ENCODE data around the gene CKMT2.

Gene CKMT2

DNA sequence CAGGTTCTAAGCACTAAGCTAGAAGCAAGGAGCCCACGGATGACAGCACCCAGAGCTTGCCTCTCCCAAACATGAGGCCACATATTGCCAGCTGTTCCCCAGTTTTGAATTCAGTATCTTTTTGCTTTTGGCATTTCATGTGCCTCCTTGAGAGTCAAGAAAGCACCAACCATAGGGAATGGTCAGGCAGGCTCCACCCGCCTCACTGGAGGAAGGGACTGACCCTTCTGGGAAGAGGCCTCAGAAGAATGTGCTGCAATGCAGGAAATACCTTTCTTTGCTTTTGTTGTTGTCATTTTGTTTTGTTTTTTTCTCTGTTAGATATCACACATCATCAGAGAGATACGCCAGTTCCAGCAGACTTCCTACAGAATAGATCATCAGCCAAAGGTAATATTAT lies 13.7 kb upstream of the CKMT2 start:
- DNase-seq: no peak

GRCh38 chr5:81222285-81222684 lies 10.8 kb upstream of the CKMT2 start:
- no peak for DNase-seq

DNA sequence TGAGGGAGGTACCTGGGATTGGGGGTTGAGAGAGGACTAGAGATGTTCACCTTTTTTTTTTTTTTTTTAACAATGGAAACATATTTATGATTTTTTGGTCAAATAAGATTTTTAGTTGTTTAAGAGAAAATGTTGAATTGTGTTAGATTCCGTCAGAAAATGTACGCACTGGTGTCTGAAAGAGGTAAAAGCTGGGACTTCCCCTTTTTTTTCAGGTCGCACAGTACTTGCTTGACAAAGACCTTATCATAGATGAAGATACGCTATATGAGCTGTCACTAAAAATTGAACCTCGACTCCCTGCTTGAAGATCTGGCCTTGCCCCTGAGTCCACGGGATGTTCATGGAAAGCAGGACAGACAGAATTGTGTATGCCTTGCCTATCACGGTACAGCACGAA lies 7.7 kb upstream of the CKMT2 start:
- DNase-seq: no peak

- no peak for DNase-seq
These were observed 6.8 kb upstream of the CKMT2 start for GRCh38 chr5:81226286-81226685.

DNA sequence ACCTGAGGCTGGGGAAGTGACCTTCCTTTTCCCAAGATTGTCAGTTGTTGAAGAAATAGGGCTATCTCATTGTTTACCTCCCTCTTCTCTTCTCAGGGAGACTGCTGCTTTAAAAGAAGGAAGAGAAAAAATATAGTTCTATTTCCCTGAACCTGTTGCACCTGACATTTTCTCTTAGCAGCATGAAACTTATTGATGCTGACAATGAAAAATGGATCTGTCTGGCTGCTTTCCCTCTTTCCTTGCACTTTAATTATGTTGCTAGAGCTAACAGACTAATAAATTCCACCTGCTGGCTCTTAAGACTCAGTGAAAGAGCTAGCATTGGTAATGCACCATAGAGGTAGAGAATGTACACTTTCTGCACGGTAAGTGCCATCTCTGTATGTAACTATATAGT lies 6.2 kb upstream of the CKMT2 start:
- DNase-seq: no peak

DNA sequence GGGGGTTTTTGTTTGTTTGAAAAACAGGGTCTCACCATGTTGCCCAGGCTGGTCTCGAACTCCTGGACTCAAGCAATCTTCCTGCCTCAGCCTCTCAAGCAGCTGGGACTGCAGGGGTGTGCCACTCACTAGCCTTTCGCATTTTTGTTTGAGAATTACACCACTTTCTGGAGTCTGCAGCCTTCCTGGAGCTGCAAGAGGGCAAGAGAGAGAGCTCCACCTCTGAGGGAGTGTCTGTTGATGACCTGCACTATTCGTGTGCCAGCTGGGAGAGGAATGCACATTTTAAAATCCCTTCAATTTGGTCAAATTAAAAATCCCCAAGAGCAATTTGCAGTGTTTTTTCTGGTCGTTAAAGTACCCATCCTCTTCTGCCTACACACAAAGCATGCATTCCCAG lies 5.0 kb upstream of the CKMT2 start:
- DNase-seq: no peak

DNA sequence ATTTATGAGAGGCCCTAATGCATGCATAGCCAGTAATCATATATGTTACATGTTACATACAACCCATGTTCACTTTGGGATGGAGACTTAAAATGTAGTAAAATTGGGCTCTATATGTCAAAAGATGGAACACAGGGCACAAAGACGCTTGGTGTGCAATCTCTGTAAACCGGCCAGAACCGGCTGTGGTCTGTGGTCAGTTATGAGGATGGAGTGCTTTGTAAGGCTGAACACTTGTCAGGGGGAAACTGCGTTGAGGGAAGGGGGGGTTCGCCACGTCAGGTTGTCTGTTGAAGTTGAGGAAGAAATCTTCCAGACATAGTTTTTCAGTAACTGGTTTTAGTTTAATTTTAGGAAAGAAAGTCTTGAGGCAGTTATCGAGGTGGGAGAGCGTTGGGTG lies 2.7 kb upstream of the CKMT2 start:
- DNase-seq: no peak

DNA sequence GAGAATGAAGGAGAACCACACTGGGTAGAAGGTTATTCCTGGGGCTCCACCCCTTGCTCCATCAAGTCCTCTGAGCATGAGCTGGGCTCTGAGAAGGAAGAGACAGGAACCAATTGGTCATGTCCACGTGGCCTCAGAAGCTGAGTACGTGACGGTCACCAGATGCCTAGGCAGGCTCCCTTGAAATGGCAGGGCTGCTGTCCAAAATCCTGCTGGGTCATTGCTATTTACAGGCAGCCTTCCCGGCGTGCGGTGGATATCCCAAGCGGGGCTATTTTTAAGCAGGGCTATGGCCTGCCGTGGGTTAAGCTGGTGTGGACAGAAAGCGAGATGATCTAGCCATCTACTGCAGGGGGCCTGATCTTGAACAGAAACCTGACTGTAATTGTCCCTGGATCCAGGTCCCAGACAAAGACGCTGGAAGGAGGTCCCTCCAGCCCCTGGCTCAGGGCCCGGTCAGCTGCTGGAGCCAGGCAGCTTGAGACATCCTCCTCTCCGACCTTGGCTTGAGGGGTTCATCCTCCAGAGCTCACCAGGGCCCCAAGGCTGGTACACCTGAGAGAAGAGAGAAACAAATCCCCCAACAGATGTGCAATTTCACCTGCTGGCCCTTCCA lies 550 bp upstream of the CKMT2 start:
- DNase-seq: no peak

- DNase-seq: no peak
These were observed 1.2 kb downstream of the CKMT2 start for GRCh38 chr5:81234299-81234698.

DNA sequence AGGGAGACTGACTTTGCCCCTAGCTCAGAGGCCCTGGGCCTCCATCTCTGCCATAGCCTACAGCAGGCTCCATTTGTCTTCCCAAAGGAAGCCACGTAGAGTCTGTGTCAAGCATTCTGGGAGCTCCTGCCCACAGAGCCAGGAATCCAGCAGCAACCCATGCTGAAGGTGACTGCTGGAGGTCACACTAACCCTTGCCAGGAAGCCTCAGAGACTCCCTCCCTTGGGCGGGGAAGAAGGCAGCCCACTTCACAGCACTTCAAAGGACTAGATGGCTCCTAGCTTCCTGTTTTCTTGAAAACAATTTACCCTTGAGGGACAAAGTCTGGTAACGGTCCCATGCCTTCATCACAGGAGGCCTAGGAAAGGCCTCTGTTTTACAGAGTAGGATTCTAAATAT lies 1.7 kb downstream of the CKMT2 start:
- no peak for DNase-seq

DNA sequence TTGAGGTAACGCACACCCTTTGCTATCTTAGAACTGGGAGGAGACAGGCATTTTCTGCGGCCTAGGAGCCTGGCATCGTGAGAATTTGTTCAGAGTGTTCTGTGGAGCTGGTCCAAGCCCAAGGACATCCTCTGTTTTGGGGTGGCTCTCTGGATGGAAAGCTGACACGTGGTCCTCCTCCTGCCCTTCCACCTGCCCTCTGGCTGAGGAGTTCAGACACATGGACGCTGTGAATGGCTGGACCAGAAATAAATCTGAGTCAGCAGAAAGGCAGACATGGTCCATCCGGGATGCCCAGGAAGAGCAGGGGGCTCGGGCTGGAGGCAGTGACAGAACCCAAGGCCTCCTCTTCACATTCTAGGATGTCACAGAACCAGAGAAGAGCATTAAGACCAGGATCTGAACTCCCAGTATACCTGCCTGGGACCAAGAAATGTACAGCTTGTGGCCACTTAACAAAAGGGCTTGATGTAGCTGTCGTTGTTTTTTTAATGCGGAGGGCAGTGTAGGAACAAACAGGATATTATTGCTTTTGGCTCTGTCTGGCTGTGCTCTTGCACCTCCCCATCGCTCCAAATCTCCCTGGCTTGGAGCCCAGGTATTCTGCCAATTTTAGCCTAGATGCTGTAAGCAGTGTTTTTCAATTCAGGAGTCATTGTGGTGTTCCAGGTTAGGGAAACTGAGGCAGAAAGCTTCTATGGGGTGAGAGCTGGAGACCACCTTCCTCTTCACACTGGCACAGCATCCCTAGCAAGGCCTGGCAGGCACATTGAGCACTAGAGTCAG lies 2.4 kb downstream of the CKMT2 start:
- DNase-seq: no peak

- DNase-seq: no peak
These were observed 5.3 kb downstream of the CKMT2 start for GRCh38 chr5:81238460-81238859.

DNA sequence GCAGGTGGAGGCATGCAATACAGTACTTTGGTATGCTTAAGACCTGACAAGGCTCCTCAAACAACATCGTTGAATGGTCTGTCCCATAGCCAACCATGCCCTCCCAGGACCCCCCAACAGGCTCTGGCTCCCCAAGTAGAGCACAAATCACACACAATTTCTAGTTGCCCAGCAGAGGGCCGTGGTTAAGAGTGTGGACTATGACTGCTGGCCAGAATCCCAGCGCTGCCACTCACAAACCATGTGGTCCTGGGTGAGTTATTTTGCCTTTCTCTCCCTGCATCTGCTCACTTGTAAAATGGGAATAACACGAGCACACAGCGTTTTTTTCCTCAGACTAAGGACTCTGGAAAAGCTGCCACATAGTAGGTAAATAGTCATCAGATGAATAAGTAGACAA lies 6.5 kb downstream of the CKMT2 start:
- no peak for DNase-seq

DNA sequence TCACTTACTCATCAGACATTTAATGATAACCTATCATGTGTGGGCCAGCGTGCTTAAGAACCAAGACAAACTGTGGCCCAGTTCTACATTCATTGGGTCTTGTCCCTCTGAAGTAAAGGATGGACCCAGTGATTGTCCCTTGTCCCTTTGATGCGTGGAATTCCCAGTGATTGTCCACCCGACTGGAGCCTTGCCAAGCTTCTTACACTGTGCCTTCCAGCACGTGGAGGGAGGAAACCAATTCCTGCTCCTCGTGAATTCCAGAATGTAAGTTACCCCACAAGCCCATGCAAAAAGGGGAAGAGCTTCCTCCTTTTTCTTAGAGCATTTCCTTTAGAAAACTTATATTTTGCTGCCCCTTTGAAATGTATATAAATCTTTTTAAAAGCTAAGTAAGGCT lies 7.9 kb downstream of the CKMT2 start:
- no peak for DNase-seq

DNA sequence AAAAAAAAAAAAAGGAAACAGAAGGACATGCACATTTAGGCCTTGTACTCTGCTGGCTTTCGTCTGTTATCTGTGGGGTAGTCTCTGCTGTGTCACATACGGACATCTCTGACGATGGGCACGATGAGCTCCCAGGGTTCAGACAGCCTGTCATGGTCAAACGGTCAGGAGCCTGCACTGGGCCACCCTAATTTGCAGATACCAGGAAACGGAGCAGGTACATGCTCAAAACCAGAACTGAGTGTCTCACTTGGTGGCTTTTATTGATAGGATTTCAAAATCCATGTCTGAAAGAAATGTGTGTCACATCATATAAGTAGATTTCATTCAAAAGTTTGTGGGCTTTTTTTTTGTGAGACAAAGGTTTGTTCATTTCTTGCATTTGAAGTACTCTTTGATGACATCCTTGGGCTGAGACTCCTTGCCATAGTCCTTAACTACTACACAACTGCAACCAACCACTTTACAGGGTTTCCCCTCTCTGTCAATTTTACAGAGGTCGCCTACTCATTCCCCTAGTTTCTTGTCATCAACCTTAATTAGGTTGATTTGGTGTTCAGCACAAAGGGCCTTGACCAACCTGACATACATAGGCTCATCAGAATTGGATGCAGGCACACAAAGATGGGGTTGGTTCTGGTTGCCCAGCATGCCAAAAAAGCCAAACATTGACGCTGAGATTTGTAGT lies 9.0 kb downstream of the CKMT2 start:
- DNase-seq: no peak

GRCh38 chr5:81242906-81243436 lies 9.8 kb downstream of the CKMT2 start:
- DNase-seq: no peak

DNA sequence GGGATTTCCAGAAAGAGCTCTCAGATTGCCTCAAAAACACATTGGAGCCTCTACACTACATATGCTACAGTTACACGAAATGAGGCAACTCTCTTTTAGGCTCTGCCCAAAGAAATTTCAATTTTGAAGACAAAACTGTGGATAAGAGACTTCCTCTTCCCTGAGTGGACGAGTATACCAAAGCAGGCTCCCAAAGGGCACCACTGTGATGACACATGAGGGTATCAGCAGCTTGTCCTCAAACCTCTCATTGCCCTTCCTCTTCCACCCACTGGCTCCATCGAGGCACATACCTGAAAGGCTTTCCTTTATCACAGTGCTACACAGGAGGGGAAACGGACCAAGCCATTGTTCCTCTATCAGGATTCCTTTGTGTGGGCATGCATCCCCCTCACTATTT lies 11.3 kb downstream of the CKMT2 start:
- no peak for DNase-seq

- DNase-seq: no peak
These were observed 12.7 kb downstream of the CKMT2 start for GRCh38 chr5:81245871-81246235.

DNA sequence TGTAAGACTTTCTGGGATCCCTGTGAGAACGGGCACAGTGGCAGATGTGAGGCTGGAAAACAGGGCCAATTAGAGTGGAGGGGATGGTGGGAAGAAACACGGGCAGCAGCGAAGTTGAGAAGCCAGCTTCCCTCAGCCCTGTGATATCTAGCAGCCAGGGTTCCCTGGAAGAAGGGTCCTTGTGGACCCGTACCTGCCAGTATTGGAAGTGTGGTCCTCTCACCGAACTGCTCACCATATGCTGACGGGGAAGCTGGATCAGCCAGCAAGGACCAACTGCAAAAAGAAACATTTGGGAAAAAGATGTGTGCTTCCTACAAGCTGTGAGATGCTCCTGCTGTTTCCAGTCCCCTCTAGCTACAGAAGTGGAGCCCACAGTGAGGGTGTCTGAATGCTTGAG lies 13.6 kb downstream of the CKMT2 start:
- no peak for DNase-seq

DNA sequence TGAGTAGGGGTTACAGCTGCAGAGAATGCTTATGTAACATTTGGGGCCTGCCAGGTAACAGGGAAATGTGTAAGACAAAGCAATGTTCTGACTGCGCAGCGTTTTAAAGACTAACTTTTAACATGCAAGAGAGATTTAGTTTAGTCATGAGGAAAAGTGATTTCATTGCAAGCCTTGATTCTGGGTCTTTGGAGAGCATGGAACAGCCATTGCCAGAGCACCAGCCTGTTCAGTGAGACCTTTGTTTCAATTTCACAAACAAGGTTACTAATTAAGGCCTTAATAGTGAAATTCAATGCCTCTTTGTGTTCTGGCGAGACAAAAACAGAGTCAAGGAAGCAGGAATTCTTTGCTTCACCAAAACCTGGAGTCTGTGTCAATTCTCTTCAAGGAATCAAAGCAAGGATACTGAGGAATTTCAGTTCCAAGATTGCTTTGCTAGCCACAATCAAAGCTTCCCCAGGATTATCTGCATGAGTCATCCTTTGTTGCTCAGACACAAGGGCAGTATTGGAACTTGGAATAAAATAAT lies 14.4 kb downstream of the CKMT2 start:
- DNase-seq: no peak

DNA sequence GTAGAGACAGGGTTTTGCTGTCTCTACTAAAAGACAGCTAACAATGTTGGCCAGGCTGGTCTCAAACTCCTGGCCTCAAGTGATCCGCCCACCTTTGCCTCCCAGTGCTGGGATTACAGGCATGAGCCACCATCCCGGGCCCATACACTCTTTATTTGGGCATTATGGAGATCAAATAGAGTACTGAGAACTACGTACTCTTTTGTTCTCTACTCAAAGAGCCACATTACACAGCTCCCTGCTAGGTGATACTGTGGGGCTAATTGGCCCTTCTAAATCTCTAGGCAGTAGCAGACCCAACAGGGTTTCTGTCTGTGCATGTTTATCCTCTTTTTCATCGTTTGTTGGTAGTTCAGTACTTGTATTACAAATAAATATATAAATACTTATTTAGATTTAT lies 16.1 kb downstream of the CKMT2 start:
- no peak for DNase-seq

DNA sequence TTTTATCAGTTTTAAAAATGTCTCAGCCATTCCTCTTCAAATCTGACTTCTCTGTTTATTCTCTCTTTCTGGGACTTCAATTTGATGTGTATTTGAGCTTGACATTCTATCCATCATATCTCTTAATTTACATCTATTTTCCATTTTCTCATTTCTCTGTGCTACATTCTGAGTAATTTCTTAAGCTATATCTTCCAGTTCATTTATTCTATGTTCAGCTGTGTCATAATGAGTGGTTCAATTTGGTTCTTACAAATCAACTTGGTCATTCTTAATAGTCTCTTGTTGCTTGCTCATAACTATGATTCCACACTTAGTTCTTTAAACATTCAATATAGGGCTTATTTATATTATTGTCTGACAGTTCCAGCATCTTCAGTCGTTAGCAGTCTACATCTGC lies 16.9 kb downstream of the CKMT2 start:
- DNase-seq: no peak

DNA sequence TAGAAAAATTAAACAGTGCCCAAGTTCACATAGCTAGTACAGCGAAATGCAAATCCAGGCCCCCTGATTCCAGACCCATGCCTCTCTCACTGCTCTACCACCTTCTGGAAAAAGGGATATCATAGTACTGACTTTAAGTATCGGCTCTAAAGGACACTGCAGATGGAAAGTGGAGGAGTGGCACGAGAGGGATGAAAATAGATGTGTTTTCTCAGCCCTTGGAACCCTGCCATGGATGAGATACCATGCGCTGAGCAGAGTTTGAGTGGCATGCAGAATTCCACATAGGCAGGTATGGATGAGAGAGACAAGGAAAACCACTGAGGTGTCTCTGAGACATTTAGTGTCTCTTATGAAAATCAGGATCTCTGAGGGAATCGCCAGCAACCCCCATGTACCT lies 18.8 kb downstream of the CKMT2 start:
- DNase-seq: no peak

DNA sequence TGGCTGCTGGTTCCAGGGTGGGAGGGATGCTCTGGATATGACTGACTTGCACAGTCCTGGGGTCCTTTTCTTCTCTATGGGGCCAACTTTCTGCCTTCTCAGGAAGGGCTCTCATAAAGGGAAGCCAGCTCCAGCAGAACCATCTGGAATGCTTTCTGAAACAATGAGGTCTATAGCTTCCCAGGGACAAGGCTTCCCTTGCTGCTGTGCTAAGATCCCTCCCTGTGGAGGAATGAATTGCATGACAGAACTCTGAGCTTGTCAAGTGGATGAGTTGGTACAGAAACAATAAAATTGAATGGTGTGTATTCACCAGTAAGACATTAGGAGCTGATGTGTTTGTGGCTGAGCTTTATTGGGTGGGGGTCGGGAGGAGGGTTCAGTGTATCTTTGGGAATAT lies 19.8 kb downstream of the CKMT2 start:
- no peak for DNase-seq

Data from activated CD4-positive, alpha-beta T cell treated with anti-CD3 and anti-CD28 coated beads, Interleukin-2, amount 50 U/mL, for 1 hour (primary cell).